ENCODE results near the gene NR0B1.

The NR0B1 gene

DNA sequence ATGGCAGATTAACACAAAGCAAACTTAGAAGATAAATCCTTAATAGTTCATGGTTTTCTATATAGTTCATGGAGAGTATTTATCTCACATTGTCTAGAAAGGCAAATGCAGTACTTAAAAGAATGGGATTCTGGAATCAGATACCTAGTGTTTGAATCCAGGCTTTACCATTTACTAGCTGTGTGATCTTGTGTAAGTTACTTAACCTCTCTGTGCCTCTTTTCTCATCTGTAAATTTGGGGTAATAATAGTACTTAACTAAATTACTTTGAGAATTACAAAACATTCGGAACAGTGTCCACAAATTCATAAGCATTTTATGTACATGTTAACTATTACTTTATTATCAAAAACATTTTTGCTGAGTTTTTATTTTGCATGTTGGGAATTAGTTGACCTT is 46.4 kb downstream of the NR0B1 start:
- no peak for DNase-seq (ENCODE audit: low read depth)

DNA sequence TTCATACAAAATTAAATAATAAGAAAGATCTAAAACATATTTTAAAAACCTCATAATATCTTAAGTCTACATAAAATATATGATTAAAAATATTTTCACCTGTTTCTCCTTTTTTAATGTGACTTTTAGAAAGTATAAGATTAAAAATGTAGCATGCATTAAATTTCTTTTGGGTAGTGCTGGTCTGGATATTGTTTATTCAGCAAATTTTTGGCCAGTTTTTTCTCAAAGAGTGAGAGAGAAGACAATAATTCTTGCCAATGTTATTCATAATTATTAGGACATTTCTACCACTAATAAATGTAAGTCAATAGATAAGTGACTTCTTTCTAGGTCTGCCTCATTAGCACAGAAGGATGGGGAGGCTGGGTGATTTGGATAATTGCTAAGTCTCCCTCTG is 48.2 kb downstream of the NR0B1 start:
- DNase-seq (ENCODE audit: low read depth), result no peak

DNA sequence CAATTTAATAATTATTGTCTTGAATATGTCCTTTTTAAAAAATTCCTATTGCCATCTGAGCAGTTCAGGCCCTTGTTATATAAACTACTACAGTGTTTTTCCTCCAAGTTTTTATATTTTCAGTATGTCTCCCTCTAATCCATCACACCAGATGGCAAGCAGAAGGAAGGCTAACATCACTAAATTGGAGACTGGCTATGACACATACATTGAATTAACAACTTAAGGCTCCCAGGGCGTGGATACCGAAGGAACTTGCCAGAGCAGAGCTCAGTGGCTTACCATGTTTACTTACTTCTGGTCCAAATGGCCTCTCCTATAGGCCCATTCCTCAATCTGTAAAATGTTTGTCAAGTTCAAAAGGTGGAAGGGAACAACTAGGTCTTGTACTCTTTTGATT is 49.3 kb downstream of the NR0B1 start:
- DNase-seq (ENCODE audit: low read depth), result no peak

Measured in activated gamma-delta T cell treated with anti-CD3 and anti-CD28 coated beads, Interleukin-2, amount 50 U/mL, for 16 hours (primary cell).